Activated T-cell treated with anti-CD3 and anti-CD28 coated beads, Interleukin-2, amount 50 U/mL, for 72 hours (primary cell): ENCODE measurements around the gene PCDHGA5. TPM values are rescaled to one million over a fixed set of nuclear protein-coding genes. Genes with fewer than 3 reads are reported as not detected.
"Not testable (repeated sequence)": the region's sequence is repeated elsewhere in the genome, so short reads cannot be mapped to it uniquely, and the experiment has no call there.

Source experiments
- ATAC-seq, 2 donors: fragments of 150-1000 bp; cut with Tn5 transposase; replicated peaks in 1 of 2; 2 replicates each; pipeline ENCODE4 v1.10.0; 2021; ENCODE audit warnings: moderate library complexity in 2 of 2, mild to moderate bottlenecking in 1 of 2
- DNase-seq, 2 donors: peaks; one replicate each; pipeline ENCODE4 v3.0.0; 2021 to 2022; ENCODE audit warnings: mixed read lengths in 1 of 2
- H3K27ac Mint-ChIP-seq: one replicate; pipeline ENCODE4 v1.8.0; 2022; ENCODE audit warnings: mild to moderate bottlenecking, moderate library complexity, mixed read lengths
- H3K27me3 Mint-ChIP-seq: one replicate; pipeline ENCODE4 v1.8.0; 2022; ENCODE audit warnings: low read depth, mixed read lengths
- H3K36me3 Mint-ChIP-seq, 2 donors: one replicate each; pipeline ENCODE4 v1.8.0; 2022; ENCODE audit warnings: mixed read lengths in 2 of 2, mild to moderate bottlenecking in 1 of 2; ENCODE audit not compliant: insufficient read depth in 2 of 2
- H3K4me1 Mint-ChIP-seq: one replicate; pipeline ENCODE4 v1.8.0; 2022; ENCODE audit warnings: low read depth, mixed read lengths
- H3K4me3 Mint-ChIP-seq, 2 donors: one replicate each; pipeline ENCODE4 v1.8.0; 2022; ENCODE audit warnings: mild to moderate bottlenecking in 2 of 2, mixed read lengths in 2 of 2, moderate library complexity in 2 of 2
- H3K9me3 Mint-ChIP-seq, 2 donors: one replicate each; pipeline ENCODE4 v1.8.0; 2022; ENCODE audit warnings: mixed read lengths in 2 of 2
- total RNA-seq, 2 donors: library from RNA; stranded (reverse); gene quantifications; one replicate each; pipeline ENCODE4 v1.2.3, GENCODE V29; 2022

PCDHGA5 gene
- total RNA-seq, 2 donors from 2014 or later, result 0.12 TPM; not detected in 1

- Mint-ChIP-seq H3K36me3 (peaks cover 11 to 23% of the 10 kb centered on the region in 2 donors), H3K27me3 (peaks cover 72% of the 10 kb centered on the region), H3K9me3 (peaks cover 2 to 5% of the 10 kb centered on the region in 2 donors), H3K27ac (no peak overlapping the region), H3K4me3 (no peak overlapping the region), H3K4me1 (peaks cover 10% of the 10 kb centered on the region)
- DNase-seq (no peak), ATAC-seq (no peak)
These were observed 35.7 kb downstream of the PCDHGA5 start for GRCh38 chr5:141399555-141400258.

DNA sequence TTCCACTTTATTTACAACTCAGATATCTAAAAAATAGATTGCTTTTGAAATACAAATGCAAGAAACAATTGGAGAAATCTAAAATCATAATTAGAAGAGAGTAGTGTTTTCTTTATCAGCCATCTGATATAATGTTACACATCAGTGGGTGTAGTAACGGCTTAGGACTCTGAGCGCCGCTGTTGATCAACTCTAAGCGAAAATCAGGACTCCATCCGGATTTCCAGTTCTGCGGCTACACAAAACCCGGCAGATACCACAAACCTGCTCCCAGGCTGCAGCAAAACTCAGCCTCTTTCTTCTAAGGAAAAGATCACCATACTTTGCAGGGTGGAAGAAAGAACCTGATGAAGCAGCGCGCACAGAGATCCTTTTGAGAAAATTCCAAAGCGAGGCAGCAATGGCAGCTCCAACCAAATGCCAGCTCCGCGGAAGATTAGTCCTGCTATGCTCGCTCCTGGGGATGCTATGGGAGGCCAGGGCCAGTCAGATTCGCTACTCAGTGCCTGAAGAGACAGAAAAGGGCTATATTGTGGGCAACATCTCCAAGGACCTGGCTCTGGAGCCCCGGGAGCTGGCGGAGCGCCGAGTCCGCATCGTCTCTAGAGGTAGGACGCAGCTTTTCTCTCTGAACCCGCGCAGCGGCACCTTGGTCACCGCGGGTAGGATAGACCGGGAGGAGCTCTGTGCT is 38.7 kb downstream of the PCDHGA5 start, which contains the start of gene PCDHGA9:
Gene PCDHGA9, plus strand, starts transcription at position 226 of the 691 bp plus-strand sequence. Its CDS starts 175 bp downstream, at position 401.
- Mint-ChIP-seq H3K36me3 (peaks cover 16 to 20% of the 10 kb centered on the region in 2 donors), H3K9me3 (peaks cover 4 to 6% of the 10 kb centered on the region in 2 donors), H3K27ac (peak within 1 kb of the TSS; percentile 82), H3K4me3 (peak within 1 kb of the TSS; percentile 67 to 75), H3K4me1 (peaks cover 10% of the 10 kb centered on the region), H3K27me3 (peaks cover 77% of the 10 kb centered on the region)
- no peak for DNase-seq
- no peak for ATAC-seq

GRCh38 chr5:141403387-141403786 is 39.4 kb downstream of the PCDHGA5 start:
- Mint-ChIP-seq H3K4me3 (no peak overlapping the region), H3K36me3 (peaks cover 17 to 24% of the 10 kb centered on the region in 2 donors), H3K9me3 (peaks cover 4 to 6% of the 10 kb centered on the region in 2 donors), H3K27me3 (peaks cover 83% of the 10 kb centered on the region), H3K4me1 (peaks cover 10% of the 10 kb centered on the region), H3K27ac (no peak overlapping the region)
- ATAC-seq, result no peak
- DNase-seq, result no peak

DNA sequence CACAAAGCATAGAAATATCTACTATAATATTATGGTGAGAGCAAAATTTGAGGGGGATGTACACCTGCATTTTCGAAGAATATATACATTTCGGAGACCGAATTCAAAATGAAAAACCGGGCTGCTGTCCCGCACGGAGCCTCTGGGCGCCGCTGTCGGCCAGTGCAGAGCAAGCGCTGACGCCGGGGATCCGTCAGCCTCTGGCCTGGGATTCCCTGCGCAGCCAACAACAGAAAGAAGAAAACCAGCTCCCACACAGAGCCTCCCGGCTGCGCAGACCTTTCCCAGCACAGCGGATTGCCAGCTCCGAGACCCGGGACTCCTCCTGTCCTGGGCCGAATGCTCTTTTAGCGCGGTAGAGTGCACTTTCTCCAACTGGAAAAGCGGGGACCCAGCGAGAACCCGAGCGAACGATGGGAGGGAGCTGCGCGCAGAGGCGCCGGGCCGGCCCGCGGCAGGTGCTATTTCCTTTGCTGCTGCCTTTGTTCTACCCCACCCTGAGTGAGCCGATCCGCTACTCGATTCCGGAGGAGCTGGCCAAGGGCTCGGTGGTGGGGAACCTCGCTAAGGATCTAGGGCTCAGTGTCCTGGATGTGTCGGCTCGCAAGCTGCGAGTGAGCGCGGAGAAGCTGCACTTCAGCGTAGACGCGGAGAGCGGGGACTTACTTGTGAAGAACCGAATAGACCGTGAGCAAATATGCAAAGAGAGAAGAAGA is 44.0 kb downstream of the PCDHGA5 start, which contains the start of gene PCDHGB6:
Gene PCDHGB6, plus strand, starts transcription at position 232 of the 716 bp plus-strand sequence. Its CDS starts 182 bp downstream, at position 414.
- H3K4me3 Mint-ChIP-seq, result peak within 1 kb of the TSS; percentile 58 to 67
- H3K27me3 Mint-ChIP-seq, result peaks cover 81% of the 10 kb centered on the region
- peaks cover 8 to 11% of the 10 kb centered on the region in 2 donors for H3K9me3 Mint-ChIP-seq
- peak within 1 kb of the TSS; percentile 68 for H3K27ac Mint-ChIP-seq
- ATAC-seq (peak; percentile 55 to 59), DNase-seq (peak; percentile 41 to 53)
- H3K36me3 Mint-ChIP-seq, result peaks cover 14 to 27% of the 10 kb centered on the region in 2 donors
- peaks cover 13% of the 10 kb centered on the region for H3K4me1 Mint-ChIP-seq

DNA sequence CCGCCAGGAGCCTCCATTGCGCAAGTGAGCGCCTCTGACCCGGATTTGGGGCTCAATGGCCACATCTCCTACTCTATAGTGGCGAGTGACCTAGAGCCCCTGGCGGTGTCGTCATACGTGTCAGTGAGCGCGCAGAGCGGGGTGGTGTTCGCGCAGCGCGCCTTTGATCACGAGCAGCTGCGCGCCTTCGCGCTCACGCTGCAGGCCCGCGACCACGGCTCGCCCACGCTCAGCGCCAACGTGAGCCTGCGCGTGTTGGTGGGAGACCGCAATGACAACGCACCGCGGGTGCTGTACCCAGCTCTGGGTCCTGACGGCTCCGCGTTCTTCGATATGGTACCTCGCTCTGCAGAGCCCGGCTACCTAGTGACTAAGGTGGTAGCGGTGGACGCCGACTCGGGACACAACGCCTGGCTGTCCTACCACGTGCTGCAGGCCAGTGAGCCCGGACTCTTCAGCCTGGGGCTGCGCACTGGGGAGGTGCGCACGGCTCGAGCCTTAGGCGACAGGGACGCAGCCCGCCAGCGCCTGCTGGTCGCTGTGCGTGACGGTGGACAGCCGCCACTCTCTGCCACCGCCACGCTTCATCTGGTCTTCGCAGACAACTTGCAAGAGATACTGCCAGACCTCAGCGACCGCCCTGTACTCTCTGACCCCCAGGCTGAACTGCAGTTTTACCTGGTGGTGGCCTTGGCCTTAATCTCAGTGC is 45.8 kb downstream of the PCDHGA5 start:
- DNase-seq (no peak), ATAC-seq (no peak)
- Mint-ChIP-seq H3K36me3 (peaks cover 18 to 35% of the 10 kb centered on the region in 2 donors), H3K27ac (no peak overlapping the region), H3K9me3 (peaks cover 11 to 12% of the 10 kb centered on the region in 2 donors), H3K4me1 (peaks cover 25% of the 10 kb centered on the region), H3K4me3 (no peak overlapping the region), H3K27me3 (peaks cover 84% of the 10 kb centered on the region)

GRCh38 chr5:141411575-141411974 is 47.6 kb downstream of the PCDHGA5 start:
- peaks cover 8 to 12% of the 10 kb centered on the region in 2 donors for H3K9me3 Mint-ChIP-seq
- H3K4me1 Mint-ChIP-seq, result peaks cover 31% of the 10 kb centered on the region
- H3K27ac Mint-ChIP-seq, result no peak overlapping the region
- DNase-seq (no peak), ATAC-seq (no peak)
- no peak overlapping the region for H3K4me3 Mint-ChIP-seq
- H3K27me3 Mint-ChIP-seq, result peaks cover 79% of the 10 kb centered on the region
- peaks cover 14 to 31% of the 10 kb centered on the region in 2 donors for H3K36me3 Mint-ChIP-seq

GRCh38 chr5:141412854-141413539 is 49.0 kb downstream of the PCDHGA5 start, which contains the start of gene PCDHGA10:
PCDHGA10 (plus strand) TSS chr5:141412987; CDS start chr5:141413176, 189 bp downstream.
- Mint-ChIP-seq H3K36me3 (peaks cover 17 to 28% of the 10 kb centered on the region in 2 donors), H3K27me3 (peaks cover 79% of the 10 kb centered on the region)
- ATAC-seq, result peak; percentile 80 to 81

GRCh38 chr5:141413540-141414069 is 49.6 kb downstream of the PCDHGA5 start:
- peaks cover 12 to 13% of the 10 kb centered on the region in 2 donors for H3K9me3 Mint-ChIP-seq
- ATAC-seq (no peak), DNase-seq (no peak)
- peaks cover 37% of the 10 kb centered on the region for H3K4me1 Mint-ChIP-seq
- H3K27ac Mint-ChIP-seq, result peak overlapping the region; percentile 82
- peak overlapping the region; percentile 91 to 92 for H3K4me3 Mint-ChIP-seq
- peaks cover 20 to 29% of the 10 kb centered on the region in 2 donors for H3K36me3 Mint-ChIP-seq
- H3K27me3 Mint-ChIP-seq, result peaks cover 79% of the 10 kb centered on the region

More at GRCh38 chr5:141412854-141413539, 49.0 kb downstream of the PCDHGA5 start, which contains the start of gene PCDHGA10:
- peaks cover 10 to 12% of the 10 kb centered on the region in 2 donors for H3K9me3 Mint-ChIP-seq
- DNase-seq, result peak; percentile 61 to 69
- H3K27ac Mint-ChIP-seq, result peak within 1 kb of the TSS; percentile 82
- peak within 1 kb of the TSS; percentile 91 to 92 for H3K4me3 Mint-ChIP-seq
- peaks cover 35% of the 10 kb centered on the region for H3K4me1 Mint-ChIP-seq

- not testable (repeated sequence) for H3K9me3 Mint-ChIP-seq, H3K27ac Mint-ChIP-seq, ATAC-seq, DNase-seq
- Mint-ChIP-seq H3K4me1 (peaks cover 32% of the 10 kb centered on the region), H3K27me3 (peaks cover 80% of the 10 kb centered on the region), H3K4me3 (peak overlapping the region; percentile 19 to 37), H3K36me3 (peaks cover 20 to 27% of the 10 kb centered on the region in 2 donors)
These were observed 50.7 kb downstream of the PCDHGA5 start for GRCh38 chr5:141414548-141415274.

DNA sequence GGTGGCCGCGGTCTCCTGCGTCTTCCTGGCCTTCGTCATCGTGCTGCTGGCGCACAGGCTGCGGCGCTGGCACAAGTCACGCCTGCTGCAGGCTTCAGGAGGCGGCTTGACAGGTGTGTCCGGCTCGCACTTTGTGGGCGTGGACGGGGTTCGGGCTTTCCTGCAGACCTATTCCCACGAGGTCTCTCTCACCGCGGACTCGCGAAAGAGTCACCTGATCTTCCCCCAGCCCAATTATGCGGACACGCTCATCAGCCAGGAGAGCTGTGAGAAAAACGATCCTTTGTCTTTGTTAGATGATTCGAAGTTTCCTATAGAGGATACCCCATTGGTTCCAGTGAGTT is 51.3 kb downstream of the PCDHGA5 start:
- Mint-ChIP-seq H3K36me3 (peaks cover 19 to 28% of the 10 kb centered on the region in 2 donors), H3K4me3 (peak overlapping the region; percentile 37 to 59), H3K9me3 (peaks cover 8 to 11% of the 10 kb centered on the region in 2 donors), H3K27me3 (peaks cover 80% of the 10 kb centered on the region), H3K4me1 (peaks cover 32% of the 10 kb centered on the region)
- not testable (repeated sequence) for DNase-seq, ATAC-seq, H3K27ac Mint-ChIP-seq
